SU-DHL-6 (cell line): ENCODE measurements around the gene CTR9.

Experiments used
- CTCF ChIP-seq: fragments of 200-600 bp; sonication (generic); IDR thresholded peaks from one replicate; pipeline ENCODE4 v1.5.1; 2017; ENCODE audit warnings: antibody characterized with exemption, mild to moderate bottlenecking, low read length, moderate library complexity; ENCODE audit not compliant: insufficient read depth, poor library complexity, severe bottlenecking
- EZH2phosphoT487 ChIP-seq: fragments of 200-600 bp; sonication (generic), shearing (Covaris generic); conservative IDR thresholded peaks from 2 replicates; pipeline ENCODE4 v1.6.1; 2018; ENCODE audit warnings: mild to moderate bottlenecking, antibody characterized with exemption, low read length, moderate library complexity, mixed read lengths

- no peak for TF ChIP-seq CTCF
- no peak for TF ChIP-seq EZH2phosphoT487
These were observed 42.6 kb downstream of the CTR9 start for GRCh38 chr11:10793470-10794255.
